Measurements from ENCODE around the gene GALNT2.

Gene GALNT2

GRCh38 chr1:230031131-230031530 lies 35.9 kb upstream of the GALNT2 start:
- Histone ChIP-seq H3K9ac (ENCODE audit: low read depth in 1 of 2, low read length in 2 of 2) (no peak overlapping the region), H3K36me3 (ENCODE audit: control insufficient read depth in 2 of 2, insufficient read depth in 2 of 2, low read length in 2 of 2) (no peaks in the 10 kb centered on the region), H3K27ac (ENCODE audit: low read depth in 2 of 2, low read length in 2 of 2) (no peak overlapping the region), H3K4me3 (ENCODE audit: low read length in 2 of 2) (no peak overlapping the region), H3K9me3 (ENCODE audit: control insufficient read depth in 2 of 2, low read length in 2 of 2) (no peaks in the 10 kb centered on the region), H3K27me3 (ENCODE audit: control insufficient read depth in 2 of 2, insufficient read depth in 2 of 2, low read length in 2 of 2) (no peaks in the 10 kb centered on the region), H3K4me1 (ENCODE audit: control insufficient read depth in 2 of 2, insufficient read depth in 2 of 2, low read length in 2 of 2) (peaks cover 0 to 2% of the 10 kb centered on the region in 2 donors)

- Histone ChIP-seq H3K4me1 (ENCODE audit: control insufficient read depth in 2 of 2, insufficient read depth in 2 of 2, low read length in 2 of 2) (peaks cover 0 to 2% of the 10 kb centered on the region in 2 donors), H3K27me3 (ENCODE audit: control insufficient read depth in 2 of 2, insufficient read depth in 2 of 2, low read length in 2 of 2) (no peaks in the 10 kb centered on the region), H3K4me3 (ENCODE audit: low read length in 2 of 2) (no peak overlapping the region), H3K9me3 (ENCODE audit: control insufficient read depth in 2 of 2, low read length in 2 of 2) (no peaks in the 10 kb centered on the region), H3K9ac (ENCODE audit: low read depth in 1 of 2, low read length in 2 of 2) (no peak overlapping the region), H3K27ac (ENCODE audit: low read depth in 2 of 2, low read length in 2 of 2) (no peak overlapping the region), H3K36me3 (ENCODE audit: control insufficient read depth in 2 of 2, insufficient read depth in 2 of 2, low read length in 2 of 2) (no peaks in the 10 kb centered on the region)
Observed at GRCh38 chr1:230032516-230033281, 34.3 kb upstream of the GALNT2 start.

DNA sequence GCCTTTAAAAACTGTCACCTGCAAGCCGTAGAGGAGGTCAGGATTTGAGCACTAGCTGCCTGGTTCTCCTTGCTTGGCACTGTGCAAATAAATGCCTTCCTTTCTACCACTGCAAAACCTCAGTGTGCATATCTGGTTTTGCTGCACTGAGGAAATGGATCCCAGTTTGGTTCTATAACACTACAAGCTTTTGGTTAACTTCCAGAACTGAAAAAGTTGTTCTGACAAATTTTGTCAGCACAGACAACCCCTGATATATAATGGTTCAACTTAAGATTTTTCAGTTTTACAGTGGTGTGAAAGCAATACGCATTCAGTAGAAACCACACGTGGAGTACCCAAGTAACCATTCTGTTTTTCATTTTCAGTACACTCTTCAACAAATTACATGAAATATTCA lies 29.8 kb upstream of the GALNT2 start:
- H3K27me3 ChIP-seq (ENCODE audit: control insufficient read depth in 2 of 2, insufficient read depth in 2 of 2, low read length in 2 of 2), result no peaks in the 10 kb centered on the region
- no peak overlapping the region for H3K27ac ChIP-seq (ENCODE audit: low read depth in 2 of 2, low read length in 2 of 2)
- no peaks in the 10 kb centered on the region for H3K9me3 ChIP-seq (ENCODE audit: control insufficient read depth in 2 of 2, low read length in 2 of 2)
- H3K36me3 ChIP-seq (ENCODE audit: control insufficient read depth in 2 of 2, insufficient read depth in 2 of 2, low read length in 2 of 2), result no peaks in the 10 kb centered on the region
- no peaks in the 10 kb centered on the region for H3K4me1 ChIP-seq (ENCODE audit: control insufficient read depth in 2 of 2, insufficient read depth in 2 of 2, low read length in 2 of 2)
- no peak overlapping the region for H3K4me3 ChIP-seq (ENCODE audit: low read length in 2 of 2)
- no peak overlapping the region for H3K9ac ChIP-seq (ENCODE audit: low read depth in 1 of 2, low read length in 2 of 2)

GRCh38 chr1:230040440-230040839 lies 26.6 kb upstream of the GALNT2 start:
- Histone ChIP-seq H3K4me1 (ENCODE audit: control insufficient read depth in 2 of 2, insufficient read depth in 2 of 2, low read length in 2 of 2) (no peaks in the 10 kb centered on the region), H3K36me3 (ENCODE audit: control insufficient read depth in 2 of 2, insufficient read depth in 2 of 2, low read length in 2 of 2) (no peaks in the 10 kb centered on the region), H3K9me3 (ENCODE audit: control insufficient read depth in 2 of 2, low read length in 2 of 2) (no peaks in the 10 kb centered on the region), H3K4me3 (ENCODE audit: low read length in 2 of 2) (no peak overlapping the region), H3K27me3 (ENCODE audit: control insufficient read depth in 2 of 2, insufficient read depth in 2 of 2, low read length in 2 of 2) (no peaks in the 10 kb centered on the region), H3K27ac (ENCODE audit: low read depth in 2 of 2, low read length in 2 of 2) (no peak overlapping the region), H3K9ac (ENCODE audit: low read depth in 1 of 2, low read length in 2 of 2) (no peak overlapping the region)

DNA sequence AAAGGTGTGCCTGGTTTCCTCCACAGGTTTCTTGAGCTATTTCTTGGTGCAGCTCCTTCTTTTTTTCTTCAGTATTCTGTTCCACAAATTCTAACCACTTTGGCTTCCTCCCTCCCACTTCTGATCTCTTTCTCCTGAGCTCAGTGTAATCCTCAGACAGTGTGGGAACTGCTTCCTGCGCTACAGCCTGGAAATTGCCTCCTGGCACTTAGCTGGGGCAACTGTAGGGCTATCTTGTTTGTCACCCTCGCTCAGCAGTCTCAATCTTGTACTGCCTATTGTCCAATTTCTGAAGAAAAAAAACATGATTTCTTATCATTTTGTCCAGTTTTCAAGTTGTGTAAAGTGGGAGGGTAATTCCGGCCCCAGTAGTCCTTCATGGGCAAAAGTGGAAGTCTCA lies 24.0 kb upstream of the GALNT2 start:
- H3K27me3 ChIP-seq (ENCODE audit: control insufficient read depth in 2 of 2, insufficient read depth in 2 of 2, low read length in 2 of 2), result no peaks in the 10 kb centered on the region
- H3K27ac ChIP-seq (ENCODE audit: low read depth in 2 of 2, low read length in 2 of 2), result no peak overlapping the region
- no peaks in the 10 kb centered on the region for H3K4me1 ChIP-seq (ENCODE audit: control insufficient read depth in 2 of 2, insufficient read depth in 2 of 2, low read length in 2 of 2)
- no peaks in the 10 kb centered on the region for H3K36me3 ChIP-seq (ENCODE audit: control insufficient read depth in 2 of 2, insufficient read depth in 2 of 2, low read length in 2 of 2)
- no peaks in the 10 kb centered on the region for H3K9me3 ChIP-seq (ENCODE audit: control insufficient read depth in 2 of 2, low read length in 2 of 2)
- no peak overlapping the region for H3K9ac ChIP-seq (ENCODE audit: low read depth in 1 of 2, low read length in 2 of 2)
- no peak overlapping the region for H3K4me3 ChIP-seq (ENCODE audit: low read length in 2 of 2)

GRCh38 chr1:230044729-230045128 lies 22.3 kb upstream of the GALNT2 start:
- Histone ChIP-seq H3K9ac (ENCODE audit: low read depth in 1 of 2, low read length in 2 of 2) (no peak overlapping the region), H3K4me3 (ENCODE audit: low read length in 2 of 2) (no peak overlapping the region), H3K9me3 (ENCODE audit: control insufficient read depth in 2 of 2, low read length in 2 of 2) (no peaks in the 10 kb centered on the region), H3K27me3 (ENCODE audit: control insufficient read depth in 2 of 2, insufficient read depth in 2 of 2, low read length in 2 of 2) (no peaks in the 10 kb centered on the region), H3K4me1 (ENCODE audit: control insufficient read depth in 2 of 2, insufficient read depth in 2 of 2, low read length in 2 of 2) (no peaks in the 10 kb centered on the region), H3K27ac (ENCODE audit: low read depth in 2 of 2, low read length in 2 of 2) (no peak overlapping the region), H3K36me3 (ENCODE audit: control insufficient read depth in 2 of 2, insufficient read depth in 2 of 2, low read length in 2 of 2) (no peaks in the 10 kb centered on the region)

- Histone ChIP-seq H3K27ac (ENCODE audit: low read depth in 2 of 2, low read length in 2 of 2) (no peak overlapping the region), H3K27me3 (ENCODE audit: control insufficient read depth in 2 of 2, insufficient read depth in 2 of 2, low read length in 2 of 2) (no peaks in the 10 kb centered on the region), H3K36me3 (ENCODE audit: control insufficient read depth in 2 of 2, insufficient read depth in 2 of 2, low read length in 2 of 2) (no peaks in the 10 kb centered on the region), H3K9me3 (ENCODE audit: control insufficient read depth in 2 of 2, low read length in 2 of 2) (no peaks in the 10 kb centered on the region), H3K4me3 (ENCODE audit: low read length in 2 of 2) (no peak overlapping the region), H3K9ac (ENCODE audit: low read depth in 1 of 2, low read length in 2 of 2) (no peak overlapping the region), H3K4me1 (ENCODE audit: control insufficient read depth in 2 of 2, insufficient read depth in 2 of 2, low read length in 2 of 2) (no peaks in the 10 kb centered on the region)
Observed at GRCh38 chr1:230047114-230047865, 19.7 kb upstream of the GALNT2 start.

- H3K27ac ChIP-seq (ENCODE audit: low read depth in 2 of 2, low read length in 2 of 2), result no peak overlapping the region
- no peaks in the 10 kb centered on the region for H3K27me3 ChIP-seq (ENCODE audit: control insufficient read depth in 2 of 2, insufficient read depth in 2 of 2, low read length in 2 of 2)
- no peaks in the 10 kb centered on the region for H3K36me3 ChIP-seq (ENCODE audit: control insufficient read depth in 2 of 2, insufficient read depth in 2 of 2, low read length in 2 of 2)
- H3K4me1 ChIP-seq (ENCODE audit: control insufficient read depth in 2 of 2, insufficient read depth in 2 of 2, low read length in 2 of 2), result no peaks in the 10 kb centered on the region
- no peaks in the 10 kb centered on the region for H3K9me3 ChIP-seq (ENCODE audit: control insufficient read depth in 2 of 2, low read length in 2 of 2)
- H3K4me3 ChIP-seq (ENCODE audit: low read length in 2 of 2), result no peak overlapping the region
- no peak overlapping the region for H3K9ac ChIP-seq (ENCODE audit: low read depth in 1 of 2, low read length in 2 of 2)
Observed at GRCh38 chr1:230048322-230048721, 18.7 kb upstream of the GALNT2 start.

DNA sequence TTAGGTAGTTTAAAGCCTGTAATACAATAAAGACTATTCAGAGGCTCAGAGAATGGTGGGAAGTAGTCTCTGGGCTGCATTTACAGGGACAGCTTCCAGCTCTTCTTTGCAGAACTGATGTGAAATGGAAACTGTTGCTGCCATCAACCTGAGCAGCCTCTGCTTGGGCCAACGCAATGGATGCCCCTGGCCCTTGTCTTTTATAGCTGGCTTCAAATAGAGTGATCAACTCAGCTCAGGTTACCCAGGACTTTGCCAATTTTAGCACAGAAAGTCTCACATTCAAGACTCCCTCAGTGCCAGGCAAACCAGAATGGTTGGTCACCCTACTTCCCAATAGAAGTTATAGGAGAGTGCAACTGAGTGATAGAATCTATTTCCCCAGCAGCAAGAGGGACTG lies 18.1 kb upstream of the GALNT2 start:
- H3K4me1 ChIP-seq (ENCODE audit: control insufficient read depth in 2 of 2, insufficient read depth in 2 of 2, low read length in 2 of 2), result no peaks in the 10 kb centered on the region
- H3K27me3 ChIP-seq (ENCODE audit: control insufficient read depth in 2 of 2, insufficient read depth in 2 of 2, low read length in 2 of 2), result no peaks in the 10 kb centered on the region
- H3K4me3 ChIP-seq (ENCODE audit: low read length in 2 of 2), result no peak overlapping the region
- H3K9ac ChIP-seq (ENCODE audit: low read depth in 1 of 2, low read length in 2 of 2), result no peak overlapping the region
- no peaks in the 10 kb centered on the region for H3K36me3 ChIP-seq (ENCODE audit: control insufficient read depth in 2 of 2, insufficient read depth in 2 of 2, low read length in 2 of 2)
- H3K9me3 ChIP-seq (ENCODE audit: control insufficient read depth in 2 of 2, low read length in 2 of 2), result no peaks in the 10 kb centered on the region
- H3K27ac ChIP-seq (ENCODE audit: low read depth in 2 of 2, low read length in 2 of 2), result no peak overlapping the region

DNA sequence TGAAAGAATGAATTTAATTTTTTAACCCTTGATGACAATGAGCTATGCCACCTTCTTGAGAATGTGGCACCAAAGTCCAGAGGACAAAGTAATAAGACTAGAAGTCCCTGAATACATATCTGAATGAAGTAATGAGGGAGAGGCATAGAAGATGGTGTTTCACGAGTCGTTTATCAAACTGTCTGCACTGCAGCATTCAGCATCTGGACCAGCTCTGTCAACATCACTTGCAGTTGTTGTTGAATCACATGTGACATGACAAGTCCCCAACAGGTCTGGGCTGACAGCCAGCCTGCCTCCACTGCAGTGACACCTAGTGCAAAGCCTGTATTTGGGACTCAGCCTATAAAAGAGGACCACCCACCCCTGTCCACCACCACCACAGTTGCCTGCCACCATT lies 17.3 kb upstream of the GALNT2 start:
- H3K27me3 ChIP-seq (ENCODE audit: control insufficient read depth in 2 of 2, insufficient read depth in 2 of 2, low read length in 2 of 2), result no peaks in the 10 kb centered on the region
- no peaks in the 10 kb centered on the region for H3K9me3 ChIP-seq (ENCODE audit: control insufficient read depth in 2 of 2, low read length in 2 of 2)
- no peak overlapping the region for H3K27ac ChIP-seq (ENCODE audit: low read depth in 2 of 2, low read length in 2 of 2)
- no peak overlapping the region for H3K4me3 ChIP-seq (ENCODE audit: low read length in 2 of 2)
- no peaks in the 10 kb centered on the region for H3K36me3 ChIP-seq (ENCODE audit: control insufficient read depth in 2 of 2, insufficient read depth in 2 of 2, low read length in 2 of 2)
- no peak overlapping the region for H3K9ac ChIP-seq (ENCODE audit: low read depth in 1 of 2, low read length in 2 of 2)
- H3K4me1 ChIP-seq (ENCODE audit: control insufficient read depth in 2 of 2, insufficient read depth in 2 of 2, low read length in 2 of 2), result no peaks in the 10 kb centered on the region
